Neuronal stem cell (in vitro differentiated cells): ENCODE data around the gene FAM135A.

Experiments
- DNase-seq: peaks from one replicate; pipeline ENCODE4 v3.0.0-alpha.2; 2013; ENCODE audit warnings: low spot score
- H2AFZ ChIP-seq: one replicate; pipeline ENCODE4 v1.6.1; 2013; ENCODE audit warnings: mild to moderate bottlenecking, low read length, inconsistent platforms
- H2AK5ac ChIP-seq: 2 replicates; pipeline ENCODE4 v1.6.1; 2013; ENCODE audit warnings: low read depth, mild to moderate bottlenecking, inconsistent platforms, low read length, moderate library complexity, mixed read lengths
- H2BK120ac ChIP-seq: 2 replicates; pipeline ENCODE4 v1.6.1; 2013; ENCODE audit warnings: low read depth, mild to moderate bottlenecking, inconsistent platforms, low read length, moderate library complexity, mixed read lengths
- H2BK12ac ChIP-seq: one replicate; pipeline ENCODE4 v1.6.1; 2013; ENCODE audit warnings: low read length, inconsistent platforms
- H2BK15ac ChIP-seq: 2 replicates; pipeline ENCODE4 v1.6.1; 2013; ENCODE audit warnings: mild to moderate bottlenecking, low read length, inconsistent platforms, mixed read lengths
- H2BK5ac ChIP-seq: one replicate; pipeline ENCODE4 v1.6.1; 2013; ENCODE audit warnings: inconsistent platforms, mild to moderate bottlenecking, low read length, moderate library complexity
- H3K14ac ChIP-seq: one replicate; pipeline ENCODE4 v1.6.1; 2013; ENCODE audit warnings: low read length, inconsistent platforms
- H3K18ac ChIP-seq: 2 replicates; pipeline ENCODE4 v1.6.1; 2013; ENCODE audit warnings: low read length, inconsistent platforms
- H3K23ac ChIP-seq: 2 replicates; pipeline ENCODE4 v1.6.1; 2013; ENCODE audit warnings: low read depth, mild to moderate bottlenecking, mixed read lengths, low read length, inconsistent platforms; ENCODE audit not compliant: poor library complexity
- H3K27ac ChIP-seq: replicated peaks from 3 replicates; pipeline ENCODE4 v1.5.1; 2013; ENCODE audit warnings: low read length, inconsistent platforms
- H3K27me3 ChIP-seq, 3 experiments: 2 replicates each; pipeline ENCODE4 v1.6.1; 2013; ENCODE audit warnings: low read length in 3 of 3, mild to moderate bottlenecking in 2 of 3, inconsistent platforms in 1 of 3, low read depth in 1 of 3, mixed read lengths in 1 of 3, moderate library complexity in 1 of 3; ENCODE audit not compliant: control insufficient read depth in 3 of 3, insufficient read depth in 3 of 3
- H3K36me3 ChIP-seq, 2 donors: replicated peaks in 1 of 2; 2 replicates each; pipeline ENCODE4 v1.6.1; 2013; ENCODE audit warnings: low read length in 2 of 2; ENCODE audit not compliant: control insufficient read depth in 2 of 2, insufficient read depth in 2 of 2
- H3K4ac ChIP-seq: 2 replicates; pipeline ENCODE4 v1.6.1; 2013; ENCODE audit warnings: inconsistent platforms, mild to moderate bottlenecking, low read length, moderate library complexity
- H3K4me1 ChIP-seq, 2 donors: 1 replicate in 1 of 2; 2 replicates in 1 of 2; pipeline ENCODE4 v1.6.1; 2013; ENCODE audit warnings: low read length in 2 of 2, low read depth in 1 of 2; ENCODE audit not compliant: control insufficient read depth in 2 of 2, insufficient read depth in 1 of 2
- H3K4me2 ChIP-seq: one replicate; pipeline ENCODE4 v1.6.1; 2013; ENCODE audit warnings: mild to moderate bottlenecking, low read length, inconsistent platforms; ENCODE audit not compliant: insufficient read depth, poor library complexity, severe bottlenecking
- H3K4me3 ChIP-seq, 2 donors: 2 replicates each; pipeline ENCODE4 v1.5.1; 2013; ENCODE audit warnings: low read length in 2 of 2, mild to moderate bottlenecking in 2 of 2, inconsistent platforms in 1 of 2, moderate library complexity in 1 of 2
- H3K79me1 ChIP-seq: one replicate; pipeline ENCODE4 v1.6.1; 2013; ENCODE audit warnings: low read depth, mild to moderate bottlenecking, inconsistent platforms, low read length, moderate library complexity
- H3K9ac ChIP-seq: one replicate; pipeline ENCODE4 v1.6.1; 2013; ENCODE audit warnings: mild to moderate bottlenecking, low read depth, low read length, inconsistent platforms; ENCODE audit not compliant: poor library complexity
- H3K9me3 ChIP-seq, 2 donors: replicated peaks in 1 of 2; 2 replicates each; pipeline versions ENCODE3 to v1.6.1; 2013; ENCODE audit warnings: low read length in 2 of 2, mild to moderate bottlenecking in 2 of 2, inconsistent platforms in 1 of 2, low read depth in 1 of 2, mixed read lengths in 1 of 2, moderate library complexity in 1 of 2; ENCODE audit not compliant: control insufficient read depth in 2 of 2, insufficient read depth in 1 of 2
- H4K8ac ChIP-seq: one replicate; pipeline ENCODE4 v1.6.1; 2013; ENCODE audit warnings: low read depth, mild to moderate bottlenecking, inconsistent platforms, low read length, moderate library complexity
- H4K91ac ChIP-seq: one replicate; pipeline ENCODE4 v1.6.1; 2013; ENCODE audit warnings: low read length, low read depth, mild to moderate bottlenecking, inconsistent platforms; ENCODE audit not compliant: poor library complexity
- WGBS, 2 donors: extraction: QIAGEN DNeasy Blood & Tissue Kit; methylation state at CpG; one replicate each; pipeline ENCODE4 v1.1.7; 2013; ENCODE audit warnings: missing lambda C conversion rate in 2 of 2, mixed read lengths in 1 of 2; ENCODE audit not compliant: insufficient read length in 2 of 2, insufficient replicate concordance in 1 of 2; ENCODE audit errors: extremely low coverage in 2 of 2; 5-methylcytosine and 5-hydroxymethylcytosine counted together

The FAM135A gene

DNA sequence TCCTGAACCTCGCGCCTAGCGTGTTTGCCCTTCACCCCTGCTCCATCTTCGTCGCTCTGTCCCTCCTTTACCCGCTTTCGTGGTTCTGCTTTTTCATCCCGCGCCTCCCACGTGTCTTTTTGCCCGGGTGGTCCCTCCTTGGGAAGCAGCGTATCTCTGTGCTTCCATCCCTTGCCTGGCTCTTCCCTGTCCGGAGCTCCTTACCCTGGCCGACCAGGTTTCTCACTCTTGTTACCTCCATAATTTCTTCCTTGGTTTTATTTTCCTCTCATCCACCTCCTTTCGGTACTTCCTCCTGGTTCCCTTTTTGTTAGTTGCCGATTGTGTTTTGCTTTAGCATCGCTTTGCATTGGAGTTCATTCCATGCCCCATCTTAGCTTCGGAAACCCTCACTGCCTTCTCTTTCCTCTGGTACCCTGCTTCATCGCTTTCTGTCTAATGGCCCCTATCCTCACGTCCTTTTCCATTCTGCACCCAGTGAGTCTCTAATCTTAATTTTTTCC lies 735 bp downstream of the FAM135A start:
- DNase-seq, result peak; percentile 17

DNA sequence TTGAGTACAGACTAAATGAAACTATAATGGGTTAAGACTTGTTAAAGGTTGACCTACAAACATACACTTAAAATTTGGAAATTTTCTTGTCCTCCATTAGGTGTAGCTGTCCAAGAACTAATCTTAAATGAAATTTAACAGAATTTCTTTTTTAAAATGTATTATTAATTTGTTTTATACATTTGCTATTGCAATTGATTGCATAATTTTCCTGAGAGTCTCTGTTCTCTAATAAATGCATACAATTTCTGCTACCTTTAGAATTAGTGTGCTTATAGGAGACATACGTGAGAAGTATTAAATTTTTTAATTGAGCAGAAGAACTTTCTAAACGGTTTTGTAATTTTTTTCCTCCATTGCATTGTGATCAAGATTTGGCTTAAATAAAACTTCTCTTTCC lies 1.5 kb downstream of the FAM135A start:
- Histone ChIP-seq H2BK15ac (no peak overlapping the region), H3K14ac (no peak overlapping the region), H4K8ac (no peak overlapping the region), H3K27ac (no peak overlapping the region), H3K18ac (no peak overlapping the region), H3K23ac (no peak overlapping the region), H3K27me3 (no peaks in the 10 kb centered on the region), H2BK5ac (no peak overlapping the region), H3K4me1 (peaks cover 3 to 4% of the 10 kb centered on the region in 2 donors), H3K4ac (no peak overlapping the region), H3K4me3 (peak overlapping the region in 1 of 2 donors; percentile 96), H2AFZ (no peak overlapping the region), H2BK12ac (no peak overlapping the region), H4K91ac (no peak overlapping the region), H2BK120ac (no peak overlapping the region), H3K79me1 (no peaks in the 10 kb centered on the region), H3K9ac (no peak overlapping the region), H3K9me3 (peaks cover 2 to 5% of the 10 kb centered on the region in 2 donors), H3K36me3 (peaks cover 6 to 38% of the 10 kb centered on the region in 2 donors), H3K4me2 (no peak overlapping the region), H2AK5ac (no peak overlapping the region)
- WGBS, 2 donors, result no CpG with 5 or more reads among the region's 2 CpGs
- no peak for DNase-seq

More for the DNA sequence above, 735 bp downstream of the FAM135A start:
- Histone ChIP-seq H2BK12ac (no peak overlapping the region), H3K27ac (peak overlapping the region; percentile 56), H3K4ac (no peak overlapping the region), H3K27me3 (no peaks in the 10 kb centered on the region), H2BK5ac (peak overlapping the region; percentile 98), H3K18ac (peak overlapping the region; percentile 97), H3K9ac (peak overlapping the region; percentile 96), H3K79me1 (no peaks in the 10 kb centered on the region), H3K4me1 (peaks cover 3 to 4% of the 10 kb centered on the region in 2 donors), H3K36me3 (peaks cover 6 to 32% of the 10 kb centered on the region in 2 donors), H4K8ac (no peak overlapping the region), H3K4me2 (peak overlapping the region; percentile 49), H2AK5ac (peak overlapping the region; percentile 50), H3K4me3 (peak overlapping the region; percentile 91 to 96), H2BK15ac (peak overlapping the region; percentile 67), H3K14ac (peak overlapping the region; percentile 84), H3K23ac (peak overlapping the region; percentile 95), H2AFZ (peak overlapping the region; percentile 85), H3K9me3 (peaks cover 2 to 5% of the 10 kb centered on the region in 2 donors), H4K91ac (no peak overlapping the region), H2BK120ac (peak overlapping the region; percentile 94)
- WGBS, 2 donors, result no CpG with 5 or more reads among the region's 20 CpGs

DNA sequence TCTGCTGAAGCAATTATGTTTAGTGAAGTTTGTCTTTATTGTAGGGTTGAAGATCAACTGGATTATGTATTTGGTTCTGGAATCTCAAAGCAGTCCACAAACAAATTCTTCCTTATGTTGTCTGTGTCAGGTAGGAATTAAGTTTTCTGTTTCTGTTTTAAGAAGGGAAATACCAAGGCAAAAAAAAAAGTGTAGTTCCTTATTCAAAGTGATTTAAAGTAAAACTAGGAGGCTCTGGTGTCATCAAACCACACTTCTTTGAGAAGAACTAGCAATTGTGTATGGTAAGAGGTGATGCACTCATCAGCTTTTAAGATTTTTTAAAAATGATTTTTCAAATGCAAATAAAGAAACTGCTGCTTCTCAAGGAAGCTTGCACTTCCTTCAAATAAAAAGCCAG lies 1.9 kb downstream of the FAM135A start:
- Histone ChIP-seq H2BK120ac (no peak overlapping the region), H3K36me3 (peaks cover 7 to 42% of the 10 kb centered on the region in 2 donors), H4K8ac (no peak overlapping the region), H3K9ac (no peak overlapping the region), H2BK5ac (no peak overlapping the region), H3K4me2 (no peak overlapping the region), H4K91ac (no peak overlapping the region), H3K4me1 (peaks cover 3 to 4% of the 10 kb centered on the region in 2 donors), H2AFZ (no peak overlapping the region), H3K9me3 (peaks cover 2 to 5% of the 10 kb centered on the region in 2 donors), H3K4me3 (peak overlapping the region in 1 of 2 donors; percentile 96), H3K79me1 (no peaks in the 10 kb centered on the region), H3K14ac (no peak overlapping the region), H3K18ac (no peak overlapping the region), H2BK12ac (no peak overlapping the region), H2BK15ac (no peak overlapping the region), H3K4ac (no peak overlapping the region), H3K27me3 (no peaks in the 10 kb centered on the region), H3K27ac (no peak overlapping the region), H2AK5ac (no peak overlapping the region), H3K23ac (no peak overlapping the region)
- DNase-seq, result no peak

DNA sequence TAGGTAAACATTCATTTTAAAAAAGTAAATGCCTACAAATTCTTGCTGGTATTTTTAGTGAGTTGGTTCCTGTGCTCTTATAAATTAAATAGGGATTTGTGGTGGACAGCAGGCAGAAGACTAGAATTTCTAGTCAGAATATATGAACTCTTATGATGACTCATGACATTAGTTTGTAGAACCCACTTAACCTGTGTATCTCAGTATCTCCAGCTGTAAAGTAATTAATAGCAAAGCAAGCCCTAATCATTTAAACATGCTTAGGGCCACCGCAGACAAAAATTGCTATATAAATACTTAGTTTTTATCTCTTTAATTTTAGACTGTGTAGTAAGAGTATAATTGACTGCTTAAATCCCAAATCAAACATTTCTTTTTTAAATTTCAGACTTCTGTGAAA lies 2.4 kb downstream of the FAM135A start:
- no peak overlapping the region for H3K9ac ChIP-seq
- H3K18ac ChIP-seq, result no peak overlapping the region
- H2BK5ac ChIP-seq, result no peak overlapping the region
- no peaks in the 10 kb centered on the region for H3K79me1 ChIP-seq
- H3K4me3 ChIP-seq, result no peak overlapping the region
- no peak for DNase-seq
- H4K8ac ChIP-seq, result no peak overlapping the region
- H2BK12ac ChIP-seq, result no peak overlapping the region
- no peak overlapping the region for H2BK15ac ChIP-seq
- H3K27me3 ChIP-seq, result no peaks in the 10 kb centered on the region
- no peak overlapping the region for H4K91ac ChIP-seq
- no peak overlapping the region for H2AK5ac ChIP-seq
- no peak overlapping the region for H3K4me2 ChIP-seq
- no peak overlapping the region for H3K4ac ChIP-seq
- H3K9me3 ChIP-seq, result peaks cover 2 to 5% of the 10 kb centered on the region in 2 donors
- H3K27ac ChIP-seq, result no peak overlapping the region
- no peak overlapping the region for H3K23ac ChIP-seq
- no peak overlapping the region for H2BK120ac ChIP-seq
- peaks cover 7 to 46% of the 10 kb centered on the region in 2 donors for H3K36me3 ChIP-seq
- H3K4me1 ChIP-seq, result peaks cover 3 to 4% of the 10 kb centered on the region in 2 donors
- no CpG with 5 or more reads among the region's 1 CpG for WGBS, 2 donors
- H2AFZ ChIP-seq, result no peak overlapping the region
- no peak overlapping the region for H3K14ac ChIP-seq
